ENCODE results near the gene VARS2.
A peak's percentile ranks its signal among the peaks of the same experiment; 100 is the strongest.

The VARS2 gene

GRCh38 chr6:30876039-30876730 is 37.9 kb upstream of the VARS2 start:
- no peak overlapping the region for H3K27ac ChIP-seq
- TF ChIP-seq ZFX (IDR thresholded peaks at IDR 0.05), result no peak
- TF ChIP-seq CTCF (conservative IDR thresholded peaks at IDR 0.05), result no peak

GRCh38 chr6:30877419-30878262 is 36.4 kb upstream of the VARS2 start:
- peak overlapping the region; percentile 46 for H3K27ac ChIP-seq
- peak; percentile 91 for TF ChIP-seq CTCF (conservative IDR thresholded peaks at IDR 0.05)
- TF ChIP-seq ZFX (IDR thresholded peaks at IDR 0.05), result no peak

- no peak overlapping the region for H3K27ac ChIP-seq
Measured at GRCh38 chr6:30879684-30880427, 34.2 kb upstream of the VARS2 start.

GRCh38 chr6:30880698-30881252 is 33.3 kb upstream of the VARS2 start:
- no peak overlapping the region for H3K27ac ChIP-seq
- TF ChIP-seq CTCF (conservative IDR thresholded peaks at IDR 0.05), result no peak
- TF ChIP-seq ZFX (IDR thresholded peaks at IDR 0.05), result no peak

More at GRCh38 chr6:30879684-30880427, 34.2 kb upstream of the VARS2 start:
- TF ChIP-seq ZFX (IDR thresholded peaks at IDR 0.05) (no peak), CTCF (conservative IDR thresholded peaks at IDR 0.05) (no peak)

GRCh38 chr6:30881392-30882203 is 32.4 kb upstream of the VARS2 start:
- H3K27ac ChIP-seq, result peak overlapping the region; percentile 94
- no peak for TF ChIP-seq CTCF (conservative IDR thresholded peaks at IDR 0.05)
- no peak for TF ChIP-seq ZFX (IDR thresholded peaks at IDR 0.05)

GRCh38 chr6:30882204-30882758 is 31.8 kb upstream of the VARS2 start:
- H3K27ac ChIP-seq, result peak overlapping the region; percentile 94
- TF ChIP-seq CTCF (conservative IDR thresholded peaks at IDR 0.05) (no peak), ZFX (IDR thresholded peaks at IDR 0.05) (no peak)

Measured in C4-2B (cell line).